ENCODE results near the gene MROH2A.

MROH2A gene

DNA sequence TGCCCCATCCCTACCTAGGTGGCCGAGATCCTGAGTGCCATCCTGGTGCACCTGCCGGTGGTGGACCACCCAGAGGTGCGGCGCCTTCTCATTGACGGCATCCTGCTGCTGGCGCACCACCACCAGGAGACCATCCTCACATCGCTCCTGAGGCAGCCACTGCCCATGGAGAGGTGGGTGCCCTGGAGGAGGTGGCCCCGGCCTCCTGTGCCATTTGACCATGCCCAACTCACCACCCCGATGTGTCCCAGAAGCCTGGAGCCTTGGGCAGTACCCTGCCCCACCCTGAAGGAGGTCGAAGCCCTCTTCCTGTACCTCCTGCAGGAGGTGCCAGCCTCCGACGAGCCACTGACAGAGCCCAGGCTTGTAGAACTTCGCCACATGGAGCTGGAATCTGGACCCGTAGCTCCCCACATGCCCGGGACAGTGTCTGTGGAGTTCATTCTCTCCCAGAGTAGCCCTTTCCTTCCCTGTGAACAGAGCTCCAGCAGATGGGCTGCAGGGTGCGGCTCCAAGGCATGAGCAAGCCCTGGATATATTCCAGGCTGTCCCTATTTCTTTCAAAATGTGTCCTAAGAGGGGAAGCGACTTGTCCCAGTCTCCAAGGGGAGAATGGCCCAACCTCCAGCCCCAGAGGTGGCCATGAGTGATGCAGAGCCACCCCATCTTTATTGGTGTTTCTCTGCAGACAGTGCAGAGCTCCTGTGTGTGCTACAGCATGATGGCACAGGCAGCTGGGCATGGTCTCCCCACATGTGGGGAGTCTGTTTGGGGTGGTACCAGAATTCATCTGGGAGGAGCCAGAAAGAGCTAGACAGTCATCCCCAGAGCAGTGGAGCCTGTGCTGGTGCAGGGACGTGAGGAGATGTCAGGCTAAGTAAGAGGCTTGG is 42.0 kb downstream of the MROH2A start:
- no peak for DNase-seq

DNA sequence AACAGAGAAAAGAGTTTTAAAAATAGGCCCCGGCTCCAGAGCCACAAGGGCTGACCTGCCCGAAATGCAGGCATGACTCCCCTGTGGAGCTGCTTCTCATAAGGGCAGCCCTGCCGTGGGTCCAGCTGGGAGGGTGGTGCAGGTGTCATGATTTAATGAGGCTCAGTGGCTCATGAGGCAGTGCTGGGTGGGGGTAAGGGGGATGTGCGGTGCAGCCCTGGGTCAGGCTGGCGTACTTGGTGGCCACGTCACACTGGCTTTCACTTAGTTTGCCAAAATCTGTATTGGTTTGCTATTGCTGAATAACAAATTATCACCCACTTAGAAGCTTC is 42.6 kb downstream of the MROH2A start:
- no peak for DNase-seq

DNA sequence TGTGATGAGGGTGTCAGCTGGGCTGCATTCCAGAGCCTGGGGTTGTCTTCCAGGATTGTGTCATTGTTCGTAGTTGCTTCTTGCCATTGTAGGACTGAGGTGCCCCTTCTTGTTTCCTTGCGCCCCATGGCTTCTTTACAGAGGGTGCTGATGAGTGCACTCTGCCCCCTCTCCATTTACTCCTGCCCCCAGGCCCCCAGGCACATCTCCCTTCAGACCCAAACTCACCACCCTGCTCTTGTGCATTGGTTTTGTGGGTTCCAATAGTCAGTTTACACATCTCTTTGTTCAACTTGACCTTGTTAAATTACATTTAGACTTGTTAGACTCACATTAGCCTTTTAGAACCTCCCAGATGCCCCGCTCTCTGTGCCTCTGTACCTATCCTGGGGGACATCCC is 43.1 kb downstream of the MROH2A start:
- DNase-seq: no peak

DNA sequence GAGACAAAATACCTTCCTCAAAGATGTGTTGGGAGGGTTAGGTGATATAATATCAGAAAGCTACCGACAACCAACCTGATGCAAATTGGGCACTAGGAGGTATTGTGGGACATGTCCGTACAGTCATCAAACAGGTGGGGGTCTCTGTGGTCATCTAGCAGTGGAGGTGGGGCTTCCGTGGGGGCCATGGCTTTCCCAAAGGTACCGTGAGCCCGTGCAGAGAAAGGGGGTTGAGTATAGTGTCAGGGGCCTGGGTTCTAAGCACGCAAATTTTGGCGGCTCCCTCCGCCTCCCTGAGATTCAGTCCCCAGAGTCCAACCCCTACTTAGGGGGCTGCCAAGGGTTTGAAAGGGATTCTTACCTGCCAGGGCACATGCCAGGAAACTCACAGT is 43.6 kb downstream of the MROH2A start:
- DNase-seq: no peak

DNA sequence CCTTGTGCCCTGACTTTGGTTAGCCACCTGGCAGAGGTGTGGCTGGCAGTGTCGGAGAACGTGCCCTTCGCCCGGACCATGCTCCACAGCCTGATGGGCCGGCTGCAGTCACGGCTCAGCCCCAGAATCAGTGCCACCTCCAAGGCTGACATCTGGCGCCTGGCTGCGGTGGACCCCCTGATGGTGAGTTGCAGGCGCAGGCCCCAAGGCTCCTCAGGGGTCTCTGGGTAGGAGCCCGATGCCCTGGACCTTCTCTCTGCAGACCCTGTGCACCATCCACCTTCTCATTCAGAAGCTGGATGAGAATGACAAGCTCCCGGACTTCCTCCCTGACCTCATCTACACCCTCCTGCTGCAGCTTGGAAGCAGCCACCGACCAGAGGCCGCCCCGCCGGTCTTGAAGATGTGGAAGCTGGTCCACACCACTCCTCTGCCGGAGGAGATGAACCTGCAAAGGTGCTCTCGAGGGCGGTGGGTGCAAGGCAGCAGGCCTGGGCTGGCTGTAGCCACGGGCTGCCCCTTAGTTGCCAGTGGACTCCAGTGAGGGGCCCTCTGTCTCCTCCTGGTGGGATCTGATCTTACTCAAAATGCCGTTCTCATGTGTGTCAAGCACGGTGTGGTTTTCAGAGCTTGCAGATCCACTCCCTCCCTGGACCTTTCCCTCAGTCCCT is 44.1 kb downstream of the MROH2A start:
- DNase-seq: no peak

DNA sequence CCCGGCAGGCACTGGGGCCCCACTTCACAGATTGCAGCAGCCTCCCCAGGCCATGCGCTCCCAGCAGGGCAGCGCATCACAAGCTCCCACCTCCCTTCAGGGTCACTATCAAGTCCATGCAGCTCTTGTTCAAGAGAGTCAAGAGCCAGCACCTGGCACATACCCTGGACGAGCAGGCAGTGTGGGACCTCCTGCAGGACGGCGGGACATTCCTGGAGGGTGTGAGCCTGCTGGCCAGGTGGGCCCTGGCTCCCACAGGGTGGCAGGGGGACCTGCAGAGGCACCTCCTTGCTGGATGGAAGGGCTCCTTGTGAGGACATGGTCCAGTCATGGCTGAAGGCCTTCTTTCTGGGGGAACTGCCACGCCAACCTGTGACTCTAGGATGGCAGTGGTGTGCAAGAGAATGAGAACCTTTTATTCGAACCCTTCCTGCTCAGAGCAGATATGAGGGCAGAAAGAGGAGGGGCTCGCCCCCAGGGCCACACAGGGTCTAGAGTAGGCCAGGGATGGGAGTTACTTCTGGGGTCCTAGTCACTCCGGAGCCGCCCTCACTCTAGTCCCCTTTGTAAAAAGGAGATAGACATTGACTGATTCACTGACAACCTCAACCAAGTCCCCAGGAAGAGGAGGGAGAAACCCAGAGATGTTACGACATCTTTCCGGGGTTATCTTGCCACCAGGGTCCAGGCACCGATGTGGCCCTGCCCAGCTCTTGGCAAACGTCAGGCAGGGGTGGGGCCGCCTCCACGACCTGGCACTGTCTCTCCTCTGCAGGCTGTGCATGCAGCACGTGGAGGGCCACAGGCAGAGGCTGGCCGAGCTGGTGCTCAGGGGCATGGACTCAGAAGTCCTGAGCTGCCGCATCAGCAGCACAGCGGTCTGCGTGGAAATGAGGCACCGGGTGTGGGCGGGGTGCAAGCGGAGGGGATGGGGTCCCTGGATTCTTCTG is 44.9 kb downstream of the MROH2A start:
- no peak for DNase-seq

DNA sequence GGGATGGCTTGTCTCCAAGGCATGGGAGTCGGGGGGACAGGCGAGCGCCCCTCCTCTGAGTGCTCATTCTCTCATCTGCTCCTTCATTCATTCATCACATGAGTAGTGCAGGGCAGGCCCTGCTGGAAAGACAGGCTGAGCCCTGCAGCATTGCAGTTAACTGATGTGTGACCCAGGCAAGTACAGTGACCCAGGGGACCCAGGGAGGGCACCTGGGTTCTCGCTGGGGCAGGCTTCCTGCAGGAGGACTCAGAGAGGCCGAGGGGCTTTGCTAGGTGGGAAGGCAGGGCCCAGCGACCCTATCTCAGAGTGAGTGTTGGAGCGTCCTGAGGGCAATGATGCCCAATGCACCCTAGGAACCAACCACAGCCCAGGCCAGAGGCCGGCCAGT is 45.6 kb downstream of the MROH2A start:
- no peak for DNase-seq

DNA sequence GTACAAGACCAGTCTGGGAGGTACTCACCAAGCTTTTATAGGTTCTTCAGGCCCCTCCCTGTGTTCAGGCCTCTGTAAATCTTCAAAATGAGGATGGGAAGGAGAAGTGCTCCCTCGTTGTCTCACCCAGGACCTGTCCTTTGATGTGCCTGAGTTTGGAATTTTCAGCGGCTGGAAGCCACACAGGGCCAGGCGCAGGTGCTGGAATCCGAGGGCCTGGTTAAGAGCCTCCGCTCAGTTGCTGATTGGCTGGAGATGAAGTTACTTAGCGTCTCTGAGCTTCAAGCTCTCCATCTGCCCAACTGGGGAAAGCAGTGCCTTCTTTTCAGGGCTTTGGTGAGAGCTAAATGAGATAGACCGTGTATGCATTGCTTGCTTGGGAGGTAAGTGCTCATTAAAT is 46.2 kb downstream of the MROH2A start:
- DNase-seq: no peak

DNA sequence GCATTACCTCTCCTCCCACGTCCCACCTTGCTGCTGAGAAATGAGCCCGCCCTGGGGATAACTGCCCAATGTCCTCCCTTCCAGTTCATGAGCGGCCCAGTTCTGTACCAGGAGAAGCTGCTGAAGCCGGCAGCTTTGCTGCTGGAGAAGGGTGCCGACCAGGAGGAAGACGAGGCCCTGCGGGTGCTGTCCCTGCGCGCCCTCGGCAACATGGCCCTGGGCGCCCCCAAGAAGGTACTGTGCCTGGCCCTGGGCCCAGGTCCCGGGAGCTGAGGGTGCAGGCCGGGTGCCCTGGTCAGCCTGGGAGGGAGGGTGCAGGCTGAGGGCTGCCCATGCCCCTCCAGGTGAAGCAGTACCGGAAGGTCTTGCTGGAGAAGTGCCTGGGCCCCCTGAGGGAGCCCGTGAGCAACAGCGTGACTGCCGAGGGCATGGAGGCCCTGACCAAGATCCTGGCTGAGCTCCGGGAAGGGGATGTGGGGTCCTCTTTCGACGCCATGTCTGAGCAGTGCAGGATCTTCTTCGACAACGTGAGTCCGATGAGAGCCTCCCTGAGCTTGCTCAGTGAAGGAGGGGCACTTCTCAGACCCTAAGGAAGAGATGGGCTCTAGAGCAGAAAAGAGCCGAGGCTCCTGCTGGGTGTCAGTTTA is 50.5 kb downstream of the MROH2A start:
- no peak for DNase-seq

DNA sequence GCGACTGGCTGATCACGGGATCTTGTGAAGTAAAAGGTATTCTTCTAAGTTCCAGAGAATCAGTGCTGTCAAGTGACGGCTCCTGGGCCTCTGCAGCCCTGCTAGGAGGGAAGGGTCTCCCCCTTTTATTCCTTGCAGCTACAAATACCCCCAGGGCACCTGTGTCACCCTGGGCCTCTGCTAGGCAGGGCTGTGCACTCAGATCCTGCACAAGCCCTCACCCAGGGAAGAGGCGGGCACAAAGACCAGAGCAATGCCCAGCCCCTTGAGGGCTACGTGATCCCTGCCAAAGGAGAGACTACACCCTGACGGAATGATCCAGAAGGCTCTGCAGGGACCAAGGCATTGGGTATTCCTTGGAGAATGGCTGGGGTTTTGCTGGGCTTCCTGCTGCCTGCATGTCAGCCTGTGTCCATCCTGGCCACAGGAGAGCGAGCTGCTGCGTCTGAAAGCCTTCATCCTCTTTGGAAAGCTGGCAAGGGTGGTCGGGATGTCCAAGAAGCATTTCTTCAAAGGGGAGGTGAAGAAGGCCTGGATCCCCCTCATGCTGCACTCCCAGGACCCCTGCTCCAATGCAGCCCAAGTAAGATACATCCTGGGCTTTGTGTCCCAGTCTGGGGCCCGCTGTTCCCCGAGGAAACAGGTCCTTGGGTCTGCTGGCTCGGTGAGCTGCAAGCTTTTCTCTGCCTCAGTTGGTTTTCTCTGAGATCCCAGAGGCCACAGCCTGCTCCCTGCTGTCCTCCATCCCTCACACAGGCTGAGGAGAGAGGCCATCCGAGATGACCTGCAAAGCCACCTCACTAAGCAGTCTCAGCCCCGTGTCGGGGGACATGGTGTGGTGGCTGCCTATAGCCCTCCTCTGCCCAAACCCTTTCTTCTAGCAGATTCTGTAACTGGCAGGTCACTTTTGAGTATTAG is 51.3 kb downstream of the MROH2A start:
- no peak for DNase-seq

DNA sequence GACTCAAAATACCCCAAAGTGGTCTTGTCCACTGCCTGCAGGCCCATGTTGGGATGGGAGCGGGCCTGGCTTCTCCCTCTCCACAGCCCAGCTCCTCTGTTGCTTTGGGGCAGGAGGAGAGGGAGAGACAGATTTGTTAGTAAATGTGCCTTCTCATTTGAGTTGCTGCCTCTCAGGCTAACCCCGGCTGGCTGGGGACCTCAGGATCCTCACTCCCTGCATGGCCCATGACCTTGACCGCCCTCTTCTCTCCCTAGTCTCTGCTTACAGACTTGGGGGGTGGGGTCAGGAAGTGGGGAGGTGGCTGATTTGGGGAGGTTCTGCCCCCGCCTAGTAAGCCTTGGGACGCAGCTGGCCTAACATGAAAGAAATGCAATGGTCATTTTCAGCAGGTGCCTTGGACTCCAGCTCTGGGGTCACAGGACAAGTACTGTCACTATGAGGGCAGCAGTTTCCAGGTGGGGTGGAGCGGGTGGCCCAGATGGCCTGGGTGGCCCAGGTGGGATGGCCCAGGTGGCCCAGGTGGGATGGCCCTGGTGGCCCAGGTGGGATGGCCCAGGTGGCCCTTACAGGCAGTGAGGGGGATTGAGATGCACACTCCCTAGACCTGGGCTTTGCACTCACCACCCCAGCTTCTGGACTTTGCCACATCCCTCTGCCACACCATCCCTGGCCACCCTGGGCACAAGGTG is 52.1 kb downstream of the MROH2A start:
- DNase-seq: no peak

DNA sequence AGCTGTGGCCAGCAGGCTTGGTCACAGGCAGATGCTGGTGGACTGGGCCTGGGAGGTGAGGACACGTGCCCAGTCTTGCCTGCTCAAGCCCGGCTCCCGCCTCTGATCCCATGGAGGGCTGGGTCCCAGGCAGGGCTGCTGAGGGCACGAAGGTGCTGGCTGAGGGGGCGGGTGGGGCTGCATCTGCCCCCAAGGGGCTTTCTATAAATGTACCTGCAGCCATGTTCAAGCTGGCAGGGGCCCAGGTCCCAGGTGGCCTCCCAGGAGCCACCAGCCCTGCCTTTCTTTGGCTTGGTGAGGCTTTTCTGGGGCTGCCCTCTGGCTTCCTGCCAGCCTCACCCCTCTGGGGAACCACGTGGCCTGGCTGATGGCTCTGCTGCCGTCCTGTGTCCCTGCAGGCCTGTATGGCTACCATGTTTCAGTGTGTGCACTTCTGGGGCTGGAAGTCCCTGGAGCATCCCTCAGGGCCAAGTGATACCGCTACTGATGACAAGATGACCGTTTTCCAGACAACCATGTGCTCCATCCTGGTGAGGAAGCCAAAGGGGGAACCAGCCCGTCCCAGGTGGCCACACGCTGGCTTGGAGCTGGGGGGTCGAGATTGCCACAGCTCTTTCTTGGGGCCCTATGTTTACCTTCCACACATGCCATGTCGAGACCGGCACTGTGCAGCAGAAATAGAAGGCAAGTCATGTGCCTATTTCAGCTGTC is 53.0 kb downstream of the MROH2A start:
- DNase-seq: no peak

DNA sequence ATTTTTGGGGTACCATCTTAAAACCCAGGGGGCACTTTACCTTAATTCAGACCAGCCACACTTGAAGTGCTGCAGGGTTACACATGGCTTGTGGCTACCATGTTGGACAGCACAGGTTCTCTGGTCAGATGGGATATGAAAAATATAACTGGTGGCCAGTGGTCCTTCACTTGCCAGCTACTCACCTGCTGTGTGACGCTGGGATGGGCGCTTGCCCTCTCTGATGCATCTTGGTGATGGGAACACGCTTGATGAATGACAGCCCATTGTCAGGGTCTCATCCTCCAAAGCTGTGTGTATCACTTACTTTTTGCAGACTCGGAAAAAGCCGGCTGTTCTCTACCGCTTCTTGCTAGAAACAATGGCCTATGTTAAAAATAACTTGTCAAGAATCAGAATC is 53.7 kb downstream of the MROH2A start:
- no peak for DNase-seq

DNA sequence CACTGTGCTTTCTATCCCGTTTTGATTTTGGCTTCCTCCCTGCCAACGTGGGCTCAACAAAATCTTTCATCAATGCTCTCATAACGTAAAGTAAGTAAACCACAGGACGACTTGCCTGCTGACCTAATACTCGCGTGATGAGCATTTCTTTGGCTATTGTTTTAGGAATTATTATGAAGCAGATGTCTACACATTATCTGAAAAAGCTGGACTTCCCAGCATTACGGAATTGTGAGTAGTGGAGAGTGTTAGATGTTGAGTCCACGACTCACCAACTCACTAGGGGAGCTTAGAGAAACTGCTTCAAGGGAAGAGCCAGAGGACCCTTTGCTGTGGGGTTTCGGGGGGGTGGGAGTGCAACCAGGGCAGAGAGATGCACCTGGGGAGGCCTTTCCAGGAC is 54.3 kb downstream of the MROH2A start:
- no peak for DNase-seq

DNA sequence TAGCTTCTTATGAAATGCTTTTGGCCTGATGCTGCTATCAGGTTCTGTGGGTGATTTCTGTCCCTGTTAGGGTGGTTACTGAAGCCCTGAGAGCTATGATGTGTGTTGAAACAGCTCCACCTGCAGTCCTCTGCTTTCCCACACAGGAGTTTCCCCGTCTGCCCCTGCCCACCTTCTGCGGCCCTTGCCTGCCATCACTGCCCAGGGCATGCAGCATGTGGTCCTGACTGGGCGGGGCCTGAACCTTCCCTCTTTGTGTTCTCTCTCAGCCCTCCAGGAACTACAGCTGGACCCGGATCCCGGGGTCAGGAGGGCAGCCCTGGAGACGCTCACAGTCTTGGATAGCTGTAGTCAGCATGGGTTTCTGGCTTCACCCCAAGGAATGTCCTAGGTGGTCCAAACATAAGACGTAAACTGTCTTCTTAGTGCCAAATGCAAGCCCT is 54.8 kb downstream of the MROH2A start:
- DNase-seq: no peak

DNA sequence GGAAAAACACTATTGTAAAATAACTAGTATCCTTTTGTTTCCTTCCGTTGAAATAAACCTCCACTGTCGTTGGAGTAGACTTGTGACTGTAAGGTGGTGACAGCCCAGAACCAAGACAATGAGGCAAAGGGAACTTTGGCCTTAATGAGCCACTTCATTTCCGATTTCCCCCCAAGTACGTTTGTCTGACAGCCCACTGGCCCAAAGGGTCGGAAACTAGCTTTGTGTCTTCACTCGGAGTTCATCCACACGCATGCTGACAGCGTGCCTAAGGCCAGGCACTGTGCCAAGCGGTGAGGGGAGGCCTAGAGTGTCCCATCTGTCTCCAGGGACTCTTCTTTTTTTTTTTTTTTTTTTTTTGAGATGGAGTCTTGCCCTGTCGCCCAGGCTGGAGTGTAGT is 55.2 kb downstream of the MROH2A start:
- no peak for DNase-seq

DNA sequence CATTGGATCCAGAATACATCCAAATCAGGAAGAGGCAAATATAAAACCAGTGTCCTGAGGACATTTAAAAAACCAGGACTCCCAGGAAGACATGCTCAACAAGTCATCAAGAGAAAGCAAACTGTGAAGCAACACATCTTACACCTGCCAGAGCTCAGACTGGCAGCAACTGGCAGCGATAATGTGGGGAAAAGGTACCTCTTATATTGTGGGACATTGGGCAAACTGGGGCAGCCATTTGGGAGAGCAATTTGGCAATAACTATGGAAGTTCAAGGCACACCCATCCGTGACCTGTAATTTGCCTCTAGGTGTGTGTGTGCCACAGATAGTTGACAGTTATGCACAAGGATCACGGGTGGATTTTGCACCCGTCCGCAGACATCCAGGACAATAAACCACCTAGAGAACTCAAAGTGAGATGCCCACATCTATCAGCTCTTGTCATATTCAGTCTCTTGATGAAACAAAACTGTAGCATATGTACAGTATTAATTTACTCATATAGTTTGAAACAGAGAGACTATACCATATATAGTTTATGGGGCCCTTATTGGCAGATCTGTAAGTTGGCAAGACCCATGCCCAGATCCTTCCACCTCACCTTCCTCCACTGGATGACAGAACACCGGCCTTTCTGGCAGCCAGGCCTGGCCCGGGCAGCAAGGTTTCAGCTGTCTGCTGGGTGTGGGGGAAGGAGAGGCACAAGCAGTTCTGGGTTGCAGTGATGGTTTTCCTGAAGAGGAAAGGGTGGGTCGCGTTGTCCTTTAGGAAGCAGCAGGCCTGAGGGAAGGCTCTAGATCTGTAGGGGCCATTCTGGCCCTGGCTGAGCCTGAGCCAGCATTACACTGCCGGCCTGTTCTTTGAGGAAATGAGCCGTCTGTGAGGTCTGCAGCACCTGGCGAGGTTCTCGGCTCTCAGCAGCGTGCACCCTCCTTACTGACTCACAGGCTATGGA is 57.4 kb downstream of the MROH2A start:
- DNase-seq: no peak

DNA sequence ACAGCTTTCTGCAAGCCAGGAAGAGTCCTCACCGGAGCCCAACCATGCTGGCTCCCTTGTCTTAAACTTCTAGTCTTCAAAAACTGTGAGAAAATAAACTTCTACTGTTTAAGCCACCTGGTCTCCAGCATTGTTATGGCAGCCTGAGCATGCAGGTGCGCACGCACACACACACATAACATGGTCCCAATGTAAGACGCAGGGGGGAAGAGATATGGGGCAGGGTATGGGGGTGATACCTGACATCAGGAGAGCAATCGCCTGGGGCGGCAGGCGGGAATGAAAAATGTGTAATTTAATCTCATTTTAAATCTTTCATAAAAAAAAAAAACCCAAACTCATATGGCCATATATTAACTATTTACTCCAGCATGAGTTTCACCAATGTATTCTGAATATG is 58.2 kb downstream of the MROH2A start:
- DNase-seq: no peak

DNA sequence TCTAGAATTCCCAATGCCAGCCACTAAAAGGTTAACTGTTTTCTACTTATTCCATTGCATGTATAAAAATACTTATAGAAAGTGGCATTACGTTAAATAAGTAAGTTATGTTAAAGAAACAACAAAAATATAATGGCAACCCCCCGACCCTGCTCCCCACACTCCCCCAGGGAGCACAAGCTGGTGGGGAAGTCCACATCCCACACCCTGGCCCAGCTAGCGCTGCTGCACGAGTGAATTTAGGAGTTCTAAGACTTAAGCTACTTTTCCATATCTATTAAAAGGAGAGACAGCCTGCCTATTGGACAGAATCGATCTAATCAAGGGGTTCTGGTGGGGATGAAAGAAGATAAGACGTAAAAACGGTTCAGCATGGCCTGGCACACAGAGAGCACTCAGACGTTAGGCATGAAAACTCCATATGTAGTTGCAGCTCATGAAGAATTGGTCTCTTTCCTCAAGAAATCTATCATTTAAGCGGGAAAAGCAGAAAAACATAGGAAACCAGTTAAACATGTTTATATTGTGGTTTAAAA is 59.6 kb downstream of the MROH2A start:
- no peak for DNase-seq
